Measurements from ENCODE around the gene UBE2L3. TPM values are rescaled to one million over a fixed set of nuclear protein-coding genes. Genes with fewer than 3 reads are reported as not detected.

UBE2L3 gene
- total RNA-seq, 1 donor from 2014 or later = 22.0 TPM

DNA sequence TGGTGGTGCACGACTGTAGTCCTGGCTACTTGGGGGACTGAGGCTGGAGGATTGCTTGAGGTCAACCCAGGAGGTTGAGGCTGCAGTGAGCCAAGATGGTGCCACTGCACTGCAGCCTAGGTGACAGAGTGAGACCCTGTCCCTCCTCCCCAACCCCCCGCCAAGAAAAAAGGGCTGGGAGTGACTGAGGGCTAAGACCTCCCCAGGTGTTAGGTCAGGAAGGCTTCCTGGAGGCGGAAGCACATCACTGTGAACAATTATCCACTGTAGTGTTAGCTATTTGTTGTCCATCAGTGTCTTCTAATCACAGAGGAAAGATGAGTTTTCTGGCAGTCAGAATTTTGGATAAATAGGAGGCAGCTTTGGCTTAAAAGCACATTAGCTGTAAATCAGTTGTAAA, 53.5 kb downstream of the UBE2L3 start:
- H3K4me1 ChIP-seq = peaks cover 8 to 18% of the 10 kb centered on the region in 2 donors
- H3K9me3 ChIP-seq = no peaks in the 10 kb centered on the region
- H3K27ac ChIP-seq = no peak overlapping the region
- DNase-seq (ENCODE audit: low spot score in 2 of 2) = no peak
- intact Hi-C loops (cut with DNase I) = no loop called here
- H3K27me3 ChIP-seq = no peaks in the 10 kb centered on the region
- H3K36me3 ChIP-seq = peaks cover 0 to 3% of the 10 kb centered on the region in 2 donors
- no peak overlapping the region for H3K4me3 ChIP-seq
- TF ChIP-seq, protein P1, sequence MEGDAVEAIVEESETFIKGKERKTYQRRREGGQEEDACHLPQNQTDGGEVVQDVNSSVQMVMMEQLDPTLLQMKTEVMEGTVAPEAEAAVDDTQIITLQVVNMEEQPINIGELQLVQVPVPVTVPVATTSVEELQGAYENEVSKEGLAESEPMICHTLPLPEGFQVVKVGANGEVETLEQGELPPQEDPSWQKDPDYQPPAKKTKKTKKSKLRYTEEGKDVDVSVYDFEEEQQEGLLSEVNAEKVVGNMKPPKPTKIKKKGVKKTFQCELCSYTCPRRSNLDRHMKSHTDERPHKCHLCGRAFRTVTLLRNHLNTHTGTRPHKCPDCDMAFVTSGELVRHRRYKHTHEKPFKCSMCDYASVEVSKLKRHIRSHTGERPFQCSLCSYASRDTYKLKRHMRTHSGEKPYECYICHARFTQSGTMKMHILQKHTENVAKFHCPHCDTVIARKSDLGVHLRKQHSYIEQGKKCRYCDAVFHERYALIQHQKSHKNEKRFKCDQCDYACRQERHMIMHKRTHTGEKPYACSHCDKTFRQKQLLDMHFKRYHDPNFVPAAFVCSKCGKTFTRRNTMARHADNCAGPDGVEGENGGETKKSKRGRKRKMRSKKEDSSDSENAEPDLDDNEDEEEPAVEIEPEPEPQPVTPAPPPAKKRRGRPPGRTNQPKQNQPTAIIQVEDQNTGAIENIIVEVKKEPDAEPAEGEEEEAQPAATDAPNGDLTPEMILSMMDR (IDR thresholded peaks at IDR 0.05) = no peak

GRCh38 chr22:21622011-21622918, 54.8 kb downstream of the UBE2L3 start:
- Histone ChIP-seq H3K27me3 (no peaks in the 10 kb centered on the region), H3K36me3 (peaks cover 0 to 3% of the 10 kb centered on the region in 2 donors), H3K4me1 (peaks cover 8 to 18% of the 10 kb centered on the region in 2 donors), H3K27ac (no peak overlapping the region), H3K4me3 (no peak overlapping the region), H3K9me3 (no peaks in the 10 kb centered on the region)
- DNase-seq (ENCODE audit: low spot score in 2 of 2) = no peak
- intact Hi-C loops (cut with DNase I) = no loop called here
- TF ChIP-seq, protein P1 (IDR thresholded peaks at IDR 0.05) = no peak

DNA sequence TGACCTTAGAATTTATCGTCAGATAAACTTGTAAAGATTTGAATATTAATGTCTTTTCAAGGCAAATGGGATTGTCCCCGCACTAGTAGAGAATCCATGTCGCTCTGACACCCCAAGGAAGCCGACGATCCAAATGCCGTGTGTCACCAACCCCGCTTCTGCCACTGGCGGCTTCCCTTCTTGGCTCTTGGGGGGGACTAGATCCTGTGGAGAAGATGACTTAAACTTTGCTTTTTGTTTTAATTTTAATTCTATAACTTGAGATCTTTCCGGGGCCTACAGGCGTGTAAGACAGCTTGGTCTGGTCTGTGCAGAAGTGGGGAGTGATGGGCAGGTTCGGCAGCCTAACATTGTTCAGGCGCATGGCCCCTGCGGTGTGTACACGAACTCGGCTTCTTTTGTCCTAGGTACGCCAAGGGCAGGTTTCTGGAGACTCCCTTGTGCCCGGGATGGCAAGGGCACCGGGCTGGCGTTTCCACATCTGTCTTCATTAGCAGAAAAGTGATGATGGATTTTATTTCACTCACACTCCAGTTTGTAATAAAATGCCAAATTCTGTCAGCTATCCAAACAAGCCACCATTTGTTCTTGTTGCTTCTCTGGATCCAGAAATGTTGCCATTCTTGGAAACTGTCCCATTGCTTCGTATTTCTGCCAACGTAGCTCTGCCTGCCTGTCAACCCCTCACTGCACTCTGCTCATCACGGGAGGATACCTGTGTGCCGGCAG, 55.6 kb downstream of the UBE2L3 start:
- H3K27ac ChIP-seq = peak overlapping the region; percentile 59 to 62
- intact Hi-C loops (cut with DNase I) = no loop called here
- no peak for DNase-seq (ENCODE audit: low spot score in 2 of 2)
- H3K4me1 ChIP-seq = peaks cover 8 to 18% of the 10 kb centered on the region in 2 donors
- TF ChIP-seq, protein P1 (IDR thresholded peaks at IDR 0.05) = no peak
- H3K9me3 ChIP-seq = no peaks in the 10 kb centered on the region
- no peaks in the 10 kb centered on the region for H3K27me3 ChIP-seq
- H3K36me3 ChIP-seq = peaks cover 0 to 4% of the 10 kb centered on the region in 2 donors
- H3K4me3 ChIP-seq = peak overlapping the region in 1 of 2 donors; percentile 25

DNA sequence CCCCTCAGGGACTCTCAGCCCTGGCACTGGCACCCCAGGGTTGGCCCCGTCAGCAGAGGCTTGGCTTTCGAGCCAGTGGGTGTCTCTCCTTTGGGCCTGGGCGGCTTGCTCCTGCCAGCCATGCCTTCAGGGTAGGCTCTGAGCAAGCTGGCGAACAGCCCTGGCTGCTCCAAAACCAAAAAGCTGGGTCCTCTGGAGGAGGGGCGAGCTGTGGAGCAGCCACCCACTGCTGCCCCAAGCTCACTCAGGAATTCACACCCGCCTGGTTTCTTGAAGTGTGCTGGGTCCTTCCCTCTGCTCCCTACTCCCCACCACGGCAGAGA, 56.1 kb downstream of the UBE2L3 start:
- Histone ChIP-seq H3K27ac (peak overlapping the region; percentile 59 to 62), H3K27me3 (no peaks in the 10 kb centered on the region), H3K4me3 (peak overlapping the region in 1 of 2 donors; percentile 25), H3K4me1 (peaks cover 10 to 20% of the 10 kb centered on the region in 2 donors), H3K9me3 (no peaks in the 10 kb centered on the region), H3K36me3 (peaks cover 0 to 9% of the 10 kb centered on the region in 2 donors)
- TF ChIP-seq, protein P1 (IDR thresholded peaks at IDR 0.05) = no peak
- DNase-seq (ENCODE audit: low spot score in 2 of 2) = no peak
- intact Hi-C loops (cut with DNase I) = no loop called here

- Histone ChIP-seq H3K4me3 (peak overlapping the region in 1 of 2 donors; percentile 25), H3K27me3 (no peaks in the 10 kb centered on the region), H3K27ac (peak overlapping the region; percentile 59 to 62), H3K4me1 (peaks cover 14 to 26% of the 10 kb centered on the region in 2 donors), H3K9me3 (no peaks in the 10 kb centered on the region), H3K36me3 (peaks cover 0 to 9% of the 10 kb centered on the region in 2 donors)
- TF ChIP-seq, protein P1 (IDR thresholded peaks at IDR 0.05) = peak in 2 of 3 experiments; percentile 31 to 43
- DNase-seq (ENCODE audit: low spot score in 2 of 2) = no peak
- intact Hi-C loops (cut with DNase I) = no loop called here
These were observed 56.8 kb downstream of the UBE2L3 start for GRCh38 chr22:21624120-21624879.

Measured in ascending aorta (tissue), 2 donors.